PC-9 (cell line): Measurements from ENCODE around the gene CYP4F8. TPM values are rescaled to one million over a fixed set of nuclear protein-coding genes. Genes with fewer than 3 reads are reported as not detected.

Experiments used
- BruUV-seq: library from RNA; stranded (reverse); fragments of 400-500 nt; replicated peaks from 2 replicates; lab custom pipeline; 2021; lab: Mats Ljungman, UMichigan
- CTCF ChIA-PET: fragments of 300-600 bp; sonication (Branson Sonifier 250); formaldehyde crosslinking; loops from one replicate; lab custom pipeline; 2022; ENCODE audit warnings: antibody characterized with exemption; lab: Charles Lee
- POLR2A ChIA-PET: fragments of 300-600 bp; sonication (Branson Sonifier 250); formaldehyde crosslinking; loops from one replicate; lab custom pipeline; 2022; ENCODE audit warnings: antibody characterized with exemption; ENCODE audit not compliant: unreplicated experiment; lab: Charles Lee
- DNase-seq, 2 experiments: peaks; one replicate each; pipeline versions ENCODE4 v3.0.0 to v3.0.0-alpha.2; 2015 to 2022; ENCODE audit warnings: mixed read lengths in 1 of 2
- H2AFZ ChIP-seq: fragments of 200-600 bp; sonication (generic); 2 replicates; pipeline ENCODE4 v1.8.1; 2017; ENCODE audit warnings: antibody characterized with exemption
- H3F3A ChIP-seq: fragments of 200-600 bp; sonication (generic); 2 replicates; pipeline ENCODE4 v1.8.1; 2017; ENCODE audit warnings: antibody characterized with exemption, mild to moderate bottlenecking, low read depth; ENCODE audit not compliant: insufficient read depth
- H3K27ac ChIP-seq: fragments of 200-600 bp; sonication (generic); 2 replicates; pipeline ENCODE4 v1.6.1; 2016; ENCODE audit warnings: mixed run types
- H3K27me3 ChIP-seq: fragments of 200-600 bp; sonication (generic); 2 replicates; pipeline ENCODE4 v1.6.1; 2016; ENCODE audit warnings: low read depth, mixed run types; ENCODE audit not compliant: insufficient read depth
- H3K36me3 ChIP-seq: fragments of 200-600 bp; sonication (generic); 2 replicates; pipeline ENCODE4 v1.6.1; 2016; ENCODE audit warnings: low read depth, mixed run types
- H3K4me1 ChIP-seq: fragments of 200-600 bp; sonication (generic); replicated peaks from 2 replicates; pipeline ENCODE4 v1.6.1; 2016; ENCODE audit warnings: mixed run types; ENCODE audit not compliant: insufficient read depth
- H3K4me2 ChIP-seq: fragments of 200-600 bp; sonication (generic); 2 replicates; pipeline ENCODE4 v1.6.1; 2017; ENCODE audit warnings: mixed run types
- H3K4me3 ChIP-seq: fragments of 200-600 bp; sonication (generic); 2 replicates; pipeline ENCODE4 v1.6.1; 2016; ENCODE audit warnings: mixed run types
- H3K79me2 ChIP-seq: fragments of 200-600 bp; sonication (generic); 2 replicates; pipeline ENCODE4 v1.6.1; 2017; ENCODE audit warnings: low read depth, mixed run types
- H3K9me2 ChIP-seq: fragments of 200-600 bp; sonication (generic); 2 replicates; pipeline ENCODE4 v1.8.1; 2017; ENCODE audit warnings: mild to moderate bottlenecking; ENCODE audit not compliant: insufficient read depth
- H3K9me3 ChIP-seq: fragments of 200-600 bp; sonication (generic); 2 replicates; pipeline ENCODE4 v1.8.1; 2016; ENCODE audit warnings: low read depth; ENCODE audit not compliant: insufficient read depth
- H4K20me1 ChIP-seq: fragments of 200-600 bp; sonication (generic); 2 replicates; pipeline ENCODE4 v1.8.1; 2017; ENCODE audit not compliant: insufficient read depth
- CTCF ChIP-seq: fragments of 200-600 bp; sonication (generic); conservative IDR thresholded peaks from 2 replicates; pipeline ENCODE4 v1.6.1; 2017; ENCODE audit warnings: mixed run types, antibody characterized with exemption, mild to moderate bottlenecking, moderate library complexity
- EZH2 ChIP-seq: fragments of 200-600 bp; sonication (generic); IDR thresholded peaks from 2 replicates; pipeline ENCODE4 v1.8.0; 2017; ENCODE audit warnings: antibody characterized with exemption, low read depth
- intact Hi-C: fragments of 100-400 bp; cut with micrococcal nuclease; formaldehyde crosslinking; loops from one replicate; pipeline ENCODE4 v1.10.0; 2022; ENCODE audit not compliant: unreplicated experiment
- total RNA-seq: library from RNA; stranded (reverse); gene quantifications from 2 replicates; pipeline ENCODE4 v1.2.3, GENCODE V29; 2021

The CYP4F8 gene
- total RNA-seq, 1 experiment from 2014 or later: not detected

- ChIA-PET POLR2A (no interaction called here), CTCF (no interaction called here)
- Histone ChIP-seq H3K79me2 (no peaks in the 10 kb centered on the region), H3K4me3 (no peak overlapping the region), H3K4me2 (no peak overlapping the region), H3K4me1 (0 out of 2 replicates have a peak, but pooled peaks cover 3% of the 10 kb centered on the region), H3F3A (no peaks in the 10 kb centered on the region), H4K20me1 (no peaks in the 10 kb centered on the region), H2AFZ (no peak overlapping the region), H3K36me3 (no peaks in the 10 kb centered on the region), H3K9me2 (no peaks in the 10 kb centered on the region), H3K27ac (no peak overlapping the region), H3K9me3 (no peaks in the 10 kb centered on the region), H3K27me3 (no peaks in the 10 kb centered on the region)
- intact Hi-C loops: loop anchor here (1.0 to 5.0 kb wide), 5 partner anchors 44 to 554 kb away; no protein-coding TSS in a partner anchor
- TF ChIP-seq CTCF: no peak
- no peak for TF ChIP-seq EZH2
- no TSS peak for BruUV-seq
- no peak for DNase-seq
Observed at GRCh38 chr19:15628236-15629002, 13.4 kb downstream of the CYP4F8 start.

- Histone ChIP-seq H2AFZ (no peak overlapping the region), H4K20me1 (no peaks in the 10 kb centered on the region), H3F3A (no peaks in the 10 kb centered on the region), H3K9me3 (no peaks in the 10 kb centered on the region), H3K4me1 (0 out of 2 replicates have a peak, but pooled peaks cover 3% of the 10 kb centered on the region), H3K36me3 (no peaks in the 10 kb centered on the region), H3K27ac (no peak overlapping the region), H3K4me2 (0 out of 2 replicates have a peak overlapping the region, but pooled peaks have one; percentile 20), H3K9me2 (no peaks in the 10 kb centered on the region), H3K27me3 (no peaks in the 10 kb centered on the region), H3K79me2 (no peaks in the 10 kb centered on the region), H3K4me3 (no peak overlapping the region)
- ChIA-PET POLR2A (no interaction called here), CTCF (interaction anchor here (0.6 kb wide), 2 partner anchors 63 to 548 kb away, joined by 3 read pairs; no protein-coding TSS in a partner anchor)
- no TSS peak for BruUV-seq
- DNase-seq: peak; percentile 69 to 80
- intact Hi-C loops: loop anchor here (1.0 to 5.0 kb wide), 5 partner anchors 44 to 554 kb away; no protein-coding TSS in a partner anchor
- peak; percentile 100 for TF ChIP-seq CTCF
- TF ChIP-seq EZH2: no peak
Observed at GRCh38 chr19:15629003-15629880, 14.2 kb downstream of the CYP4F8 start.

- H3K27me3 ChIP-seq: no peaks in the 10 kb centered on the region
- H3K27ac ChIP-seq: no peak overlapping the region
- H3K4me1 ChIP-seq: peaks cover 24% of the 10 kb centered on the region
- no peaks in the 10 kb centered on the region for H3K79me2 ChIP-seq
- no TSS peak for BruUV-seq
- no peaks in the 10 kb centered on the region for H3K9me3 ChIP-seq
- H3K36me3 ChIP-seq: no peaks in the 10 kb centered on the region
- peak in 1 of 2 experiments; percentile 41 for DNase-seq
- H4K20me1 ChIP-seq: no peaks in the 10 kb centered on the region
- H3F3A ChIP-seq: no peaks in the 10 kb centered on the region
- POLR2A ChIA-PET: no interaction called here
- TF ChIP-seq CTCF (peak; percentile 63), EZH2 (no peak)
- no peak overlapping the region for H2AFZ ChIP-seq
- intact Hi-C loops: no loop called here
- CTCF ChIA-PET: no interaction called here
- H3K9me2 ChIP-seq: no peaks in the 10 kb centered on the region
- no peak overlapping the region for H3K4me2 ChIP-seq
- no peak overlapping the region for H3K4me3 ChIP-seq
Observed at GRCh38 chr19:15631817-15632216, 16.8 kb downstream of the CYP4F8 start.
